Stimulated activated CD4-positive, alpha-beta T cell treated with anti-CD3 and anti-CD28 coated beads, TNF-alpha, amount 100 ng/mL, for 1 hour (primary cell): Measurements from ENCODE around the gene ELMO1.
A peak's percentile ranks its signal among the peaks of the same experiment; 100 is the strongest.

Experiments
- DNase-seq, 3 donors: peaks; one replicate each; pipeline ENCODE4 v3.0.0-alpha.2; 2020; ENCODE audit warnings: low read depth in 3 of 3, low spot score in 1 of 3

Gene ELMO1

DNA sequence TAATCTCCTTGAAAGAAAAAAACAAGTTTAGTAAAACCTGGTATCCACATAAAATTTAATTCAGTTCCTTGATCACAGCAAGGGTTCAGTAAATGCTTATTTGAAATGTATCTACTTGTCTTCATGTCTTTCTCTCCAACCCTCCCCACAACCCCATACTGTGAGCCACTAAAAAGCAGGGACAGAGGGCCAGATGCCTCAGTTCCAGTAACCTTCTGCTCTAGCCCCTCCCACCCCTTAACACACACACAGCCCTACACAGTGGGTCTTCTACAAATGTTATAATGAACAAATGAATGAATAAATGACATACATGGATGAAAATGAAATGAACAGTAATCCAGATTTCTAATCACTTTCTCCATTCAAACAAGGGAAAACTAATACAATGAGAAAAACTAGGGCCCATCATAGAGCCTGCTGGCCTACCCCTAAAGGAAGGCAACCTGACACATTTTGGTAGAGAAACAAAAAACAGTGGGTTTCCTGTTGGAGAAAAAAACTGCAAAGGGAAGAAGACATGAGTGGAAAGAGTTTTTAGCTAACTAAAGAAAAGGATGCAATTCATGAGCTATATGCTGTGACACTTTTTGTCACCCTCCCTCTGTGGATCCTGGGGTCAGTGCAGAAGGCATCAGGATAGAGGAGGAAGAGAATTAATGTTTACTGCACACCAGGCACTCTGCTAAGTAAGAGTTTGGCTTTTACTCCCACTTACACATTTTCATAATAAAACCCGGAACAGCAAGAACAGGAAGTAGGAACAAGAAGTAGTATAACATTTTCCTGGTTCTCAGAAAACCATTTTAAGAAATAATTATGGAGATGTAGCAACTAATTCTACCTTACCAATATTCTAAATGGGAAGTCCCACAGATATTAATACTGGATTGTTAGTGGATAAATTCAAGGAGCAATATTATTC lies 38.1 kb downstream of the ELMO1 start:
- DNase-seq, result no peak

DNA sequence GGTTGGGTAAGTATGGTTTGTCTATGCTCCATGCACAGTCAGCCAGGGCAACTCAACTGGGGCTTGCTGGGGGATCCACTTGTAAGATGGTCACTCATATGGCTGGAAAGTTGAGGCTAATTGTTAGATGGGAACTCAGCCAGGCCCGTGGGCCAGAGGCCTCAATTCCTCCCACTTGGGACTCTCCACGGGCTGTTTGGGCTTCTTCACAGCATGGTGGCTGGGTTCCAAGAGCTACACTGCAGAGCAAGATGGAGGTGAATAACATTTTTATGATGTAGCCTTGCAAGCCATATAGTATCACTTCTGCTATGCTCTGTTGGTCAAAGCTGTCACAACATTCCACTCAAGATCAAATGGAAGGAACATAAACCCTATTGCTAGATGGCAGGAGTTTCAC lies 39.2 kb downstream of the ELMO1 start:
- no peak for DNase-seq

DNA sequence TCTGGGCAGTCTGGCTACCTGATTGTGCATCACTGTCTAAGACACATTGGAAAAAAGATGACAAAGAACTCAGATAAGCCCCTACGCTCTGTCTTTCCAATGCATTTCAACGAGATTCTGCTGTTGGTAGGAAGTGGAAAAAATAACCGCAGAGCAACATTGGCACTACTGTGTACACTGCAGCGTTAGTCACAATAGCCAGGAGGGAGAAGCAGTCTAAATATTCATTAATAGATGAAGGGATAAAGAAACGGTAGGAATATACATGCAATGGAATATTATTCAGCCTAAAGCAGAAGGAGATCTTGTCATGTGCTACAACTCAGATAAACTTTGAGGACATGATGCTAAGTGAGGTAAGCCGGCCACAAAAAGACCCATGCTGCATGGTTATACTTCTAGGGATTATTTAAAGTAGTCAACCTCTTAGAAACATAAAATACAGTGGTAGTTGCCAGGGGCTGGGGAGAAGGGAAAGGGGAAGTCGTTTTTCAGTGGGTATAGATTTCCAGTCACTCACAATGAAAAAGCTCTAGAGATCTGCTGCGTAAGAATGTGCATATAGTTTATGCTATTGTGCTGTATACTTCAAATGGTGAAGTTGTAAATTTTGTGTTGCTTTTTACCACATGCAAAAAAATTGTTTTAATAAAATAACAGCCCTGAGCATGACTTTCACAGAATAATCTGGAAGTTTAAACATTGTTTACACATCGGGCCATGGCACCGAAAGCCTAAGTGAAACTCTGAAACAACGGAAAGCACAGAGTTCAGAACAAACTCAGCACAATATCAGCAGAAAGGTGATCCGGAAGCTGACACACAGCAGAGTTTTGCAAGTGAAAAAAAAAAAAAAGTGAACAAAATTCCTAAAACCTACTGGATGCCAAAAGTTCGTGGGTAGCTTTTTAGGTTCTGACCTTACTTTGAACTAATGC lies 40.1 kb downstream of the ELMO1 start:
- peak in 2 of 3 donors; percentile 15 to 22 for DNase-seq

DNA sequence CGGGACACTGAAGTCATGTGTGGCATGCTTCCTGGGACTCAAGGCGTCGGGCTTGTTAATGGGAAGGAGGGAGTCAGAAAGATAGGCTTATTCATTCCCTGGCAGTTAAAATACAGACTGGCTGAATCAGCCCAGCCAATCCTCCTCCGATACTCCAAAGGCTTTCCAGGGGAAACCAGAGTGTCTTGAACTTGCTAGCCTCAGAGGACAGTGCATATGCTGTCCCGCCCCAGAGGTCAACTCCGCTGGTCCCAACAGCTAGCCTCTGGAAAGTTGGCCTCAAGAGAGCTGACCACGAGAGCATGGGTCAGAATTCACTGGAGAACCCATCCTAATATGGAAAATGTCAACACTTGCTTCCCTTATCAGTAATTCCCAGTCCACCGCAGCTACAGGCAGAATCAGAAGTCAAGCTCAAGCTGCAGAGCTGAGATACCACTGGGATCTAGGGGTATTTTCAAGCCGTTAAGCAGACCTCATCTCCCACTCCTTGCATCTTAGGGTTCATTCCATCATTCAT lies 43.0 kb downstream of the ELMO1 start:
- DNase-seq, result no peak

GRCh38 chr7:37405128-37405527 lies 43.5 kb downstream of the ELMO1 start:
- DNase-seq, result no peak

- no peak for DNase-seq
Observed at GRCh38 chr7:37399876-37400421, 48.7 kb downstream of the ELMO1 start.

GRCh38 chr7:37398403-37398802 lies 50.3 kb downstream of the ELMO1 start:
- no peak for DNase-seq

GRCh38 chr7:37395618-37396259 lies 52.9 kb downstream of the ELMO1 start:
- DNase-seq, result no peak

DNA sequence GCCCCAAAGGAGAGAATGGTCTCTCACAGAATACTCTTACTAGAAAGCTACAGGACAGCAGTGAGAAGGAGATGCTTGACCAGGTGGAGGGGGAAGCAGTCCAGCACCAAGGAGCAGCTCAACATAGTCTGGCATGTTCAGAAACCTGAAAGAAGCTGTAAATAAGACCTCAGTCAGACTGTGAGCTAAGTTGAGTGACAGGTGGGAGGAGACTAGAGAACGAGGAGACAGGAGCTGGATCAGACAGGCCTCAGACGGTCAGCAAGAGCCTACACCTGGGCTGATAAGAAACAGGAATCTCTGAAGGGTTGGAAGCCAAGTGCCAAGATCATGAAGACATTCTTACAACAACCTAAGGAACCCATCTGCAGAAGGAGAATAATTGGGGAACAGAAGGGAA lies 54.5 kb downstream of the ELMO1 start:
- no peak for DNase-seq

DNA sequence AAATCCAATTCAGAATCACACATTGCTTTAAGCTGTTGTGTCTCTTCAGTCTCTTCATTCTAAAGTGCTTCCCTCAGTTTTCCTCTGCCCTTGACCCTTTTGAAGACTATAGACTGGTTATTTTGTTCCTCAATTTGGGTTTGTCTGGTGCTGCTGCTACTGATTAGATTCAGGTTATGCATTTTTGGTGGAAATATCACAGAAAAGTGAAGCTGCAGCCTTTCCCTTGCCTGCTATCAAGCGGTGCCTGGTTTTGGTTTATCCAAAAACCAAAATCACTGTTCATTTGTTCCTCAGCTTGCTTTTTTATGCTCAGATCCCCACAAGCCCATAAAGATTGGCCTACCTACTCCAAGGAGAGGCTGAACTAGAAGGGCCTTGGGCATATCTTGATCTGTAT lies 55.2 kb downstream of the ELMO1 start:
- DNase-seq, result no peak

DNA sequence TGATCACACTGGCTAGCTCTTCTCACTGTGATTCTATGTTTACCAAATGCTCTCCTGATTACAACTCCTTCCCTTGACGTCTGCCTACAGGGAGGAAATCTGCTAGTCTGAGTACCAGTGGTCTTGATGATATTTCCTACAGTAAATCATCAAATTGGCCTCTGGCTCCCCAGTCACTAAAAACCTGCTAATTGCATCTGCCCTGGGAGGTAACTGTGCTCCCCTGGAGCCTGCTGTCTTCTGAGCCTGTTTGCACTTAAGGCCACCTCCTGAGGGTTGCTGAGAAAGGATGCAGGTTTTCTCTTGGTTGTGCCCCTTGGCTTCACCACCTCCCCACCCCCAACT lies 56.0 kb downstream of the ELMO1 start:
- no peak for DNase-seq

DNA sequence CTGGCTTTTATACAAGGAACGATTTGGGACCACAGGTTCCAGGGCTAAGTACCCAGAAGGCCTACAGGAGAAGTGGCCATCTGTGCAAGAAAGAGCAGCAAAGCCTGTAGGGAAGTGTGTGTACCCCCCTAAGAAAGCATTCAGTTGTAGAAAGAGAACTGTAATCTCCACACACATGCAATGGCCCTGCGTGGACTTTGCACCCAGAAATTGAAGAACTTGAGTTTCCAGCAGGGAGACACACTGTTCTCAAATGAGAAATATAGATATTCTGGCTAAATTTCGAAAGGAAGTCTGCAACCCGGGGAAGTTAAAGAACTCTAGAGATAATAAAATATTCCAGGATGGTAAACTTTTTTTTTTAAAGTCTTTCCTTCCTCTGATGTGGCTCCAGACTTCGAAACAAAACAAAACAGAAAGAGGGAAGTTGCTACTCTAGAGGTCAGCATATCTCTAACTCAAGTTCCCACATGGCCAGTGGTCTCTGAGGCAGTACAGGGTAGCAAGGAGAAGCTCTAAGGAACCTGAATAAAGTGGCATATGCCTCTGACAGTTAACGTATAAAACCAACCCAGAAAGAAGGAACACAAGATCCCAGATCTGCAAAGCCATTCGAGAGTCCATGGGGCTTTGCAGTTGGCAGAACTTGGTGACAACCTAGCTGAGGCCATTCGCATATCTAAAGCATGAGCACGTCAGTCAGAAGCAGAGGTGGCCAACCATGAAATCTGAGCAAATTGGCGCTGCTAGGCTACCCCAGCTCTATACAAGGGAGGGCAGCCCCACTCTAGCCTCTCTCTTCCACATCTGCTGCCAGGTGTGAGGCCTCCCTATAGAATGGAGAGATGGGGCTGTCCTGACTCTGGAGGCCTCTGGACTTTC lies 56.6 kb downstream of the ELMO1 start:
- DNase-seq, result no peak

DNA sequence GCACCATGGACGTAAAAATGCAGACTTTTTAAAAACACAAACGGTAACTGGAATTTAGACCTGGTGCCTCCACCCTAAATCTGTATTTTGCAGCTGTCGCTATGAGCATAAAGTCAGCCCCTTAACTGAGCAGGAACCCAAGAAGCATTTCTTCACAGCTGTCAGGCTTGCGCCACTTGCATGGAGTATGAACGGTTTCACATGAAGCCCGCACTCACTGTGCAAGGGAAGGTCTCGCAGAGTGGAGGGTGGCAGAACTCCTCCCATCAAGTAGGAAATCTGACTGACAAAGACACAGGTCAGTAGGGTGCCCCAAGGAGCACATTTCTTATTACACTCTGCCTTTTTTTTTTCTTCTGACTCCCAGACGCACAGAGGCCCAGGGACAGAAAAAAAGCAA lies 58.5 kb downstream of the ELMO1 start:
- no peak for DNase-seq

GRCh38 chr7:37388811-37389210 lies 59.9 kb downstream of the ELMO1 start:
- no peak for DNase-seq

DNA sequence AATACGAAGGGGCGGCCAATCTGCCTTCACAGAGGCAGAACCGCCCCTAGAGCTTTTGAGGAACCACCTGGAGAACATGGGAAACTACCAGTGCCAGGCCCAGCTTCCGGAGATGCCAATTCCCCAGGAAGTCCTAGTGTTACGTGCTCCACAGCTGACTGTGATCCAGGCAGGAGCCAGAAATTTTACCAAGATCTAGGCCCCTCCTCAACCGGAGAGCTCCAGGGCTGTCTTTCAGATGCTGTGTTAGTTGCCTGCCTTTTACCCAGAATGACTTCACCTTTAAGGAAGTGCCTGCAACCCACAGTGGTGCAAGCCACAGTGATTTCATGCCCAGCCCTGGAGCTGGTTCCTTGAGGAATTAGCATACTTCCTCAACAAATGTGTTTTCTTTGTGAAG lies 62.9 kb downstream of the ELMO1 start:
- no peak for DNase-seq

GRCh38 chr7:37382546-37383088 lies 66.0 kb downstream of the ELMO1 start:
- no peak for DNase-seq

GRCh38 chr7:37380831-37381230 lies 67.8 kb downstream of the ELMO1 start:
- no peak for DNase-seq

GRCh38 chr7:37379546-37380277 lies 69.0 kb downstream of the ELMO1 start:
- DNase-seq, result no peak

DNA sequence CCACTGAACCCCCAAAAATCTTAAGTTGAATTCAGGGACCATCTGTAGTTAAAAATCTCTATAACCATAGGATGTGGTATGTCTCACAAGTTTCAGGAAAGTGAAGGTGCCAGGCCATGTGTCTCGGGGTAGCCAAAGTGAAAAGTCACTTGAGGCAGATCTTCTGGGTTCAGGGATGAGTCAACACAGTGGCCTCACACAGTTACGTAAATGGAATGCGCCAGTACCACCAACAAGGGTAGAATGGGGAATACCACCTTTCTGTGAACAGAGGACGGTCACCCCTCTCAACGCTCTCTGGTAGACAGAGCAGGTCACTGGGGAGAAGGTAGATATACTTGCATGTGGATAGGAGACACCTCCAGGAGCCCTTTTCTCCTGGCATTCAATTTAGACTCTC lies 71.4 kb downstream of the ELMO1 start:
- no peak for DNase-seq
